ENCODE measurements around the gene ROBO1. TPM values are rescaled to one million over a fixed set of nuclear protein-coding genes. Genes with fewer than 3 reads are reported as not detected.

Gene ROBO1
- total and polyA plus RNA-seq, 2 donors (not counting 3 experiments of a cell fraction or from before 2014, with no cell fraction given) = 5.9 to 14.2 TPM

- Histone ChIP-seq H3K4me3 (replicated peaks in 1 of 3; ENCODE audit: insufficient read depth in 1 of 3, low read depth in 1 of 3, low read length in 3 of 3) (no peak overlapping the region), H3K9me1 (replicated peaks; ENCODE audit: control insufficient read depth, extremely low read depth, insufficient read depth, low read length) (no peaks in the 10 kb centered on the region), H3K4me1 (ENCODE audit: control insufficient read depth, extremely low read depth, insufficient read depth, low read length) (no peaks in the 10 kb centered on the region), H4K20me1 (replicated peaks; ENCODE audit: control insufficient read depth, extremely low read depth, insufficient read depth, low read length) (no peaks in the 10 kb centered on the region), H3K36me3 (ENCODE audit: control insufficient read depth in 2 of 2, extremely low read depth in 1 of 2, insufficient read depth in 2 of 2, low read length in 2 of 2) (no peaks in the 10 kb centered on the region), H3K4me2 (ENCODE audit: insufficient read depth, low read length) (no peak overlapping the region), H3K9me3 (replicated peaks; ENCODE audit: control insufficient read depth, insufficient read depth, low read length) (no peaks in the 10 kb centered on the region), H3K9ac (replicated peaks; ENCODE audit: extremely low read depth, insufficient read depth, low read length) (no peak overlapping the region), H3K79me2 (ENCODE audit: control insufficient read depth, insufficient read depth, low read length) (no peaks in the 10 kb centered on the region), H3K27ac (ENCODE audit: insufficient read depth, low read depth, low read length) (no peak overlapping the region), H2AFZ (ENCODE audit: low read depth, low read length) (no peak overlapping the region), H3K27me3 (ENCODE audit: control insufficient read depth in 2 of 2, insufficient read depth in 2 of 2, low read length in 2 of 2) (no peaks in the 10 kb centered on the region)
- no TSS peak for BruUV-seq (replicated peaks)
- FAIRE-seq = no peak
- ChIA-PET CTCF (interaction anchor here (0.7 kb wide), 2 partner anchors 28 to 192 kb away, joined by 3 to 5 read pairs; no protein-coding TSS in a partner anchor), POLR2A (no interaction called here)
- TF ChIP-seq MYC (IDR thresholded peaks at IDR 0.05; ENCODE audit: low read depth, low read length) (no peak), POLR2AphosphoS5 (IDR thresholded peaks at IDR 0.05; ENCODE audit: insufficient read depth, low read depth, low read length) (no peak), POLR2A (IDR thresholded peaks at IDR 0.05; ENCODE audit: low read depth, low read length) (no peak), MAX (IDR thresholded peaks at IDR 0.05; ENCODE audit: insufficient read depth, insufficient read length) (no peak), JUN (IDR thresholded peaks at IDR 0.05; ENCODE audit: borderline replicate concordance, insufficient read depth, insufficient read length, low read depth) (no peak), GATA2 (IDR thresholded peaks at IDR 0.05; ENCODE audit: insufficient read depth, insufficient read length, low read depth, low read length) (no peak), FOS (IDR thresholded peaks at IDR 0.05; ENCODE audit: borderline replicate concordance, insufficient read depth, low read length) (no peak), EZH2 (IDR thresholded peaks at IDR 0.05; ENCODE audit: borderline replicate concordance, low read depth, low read length, severe bottlenecking) (no peak), CTCF (IDR thresholded peaks at IDR 0.05; ENCODE audit: extremely low read depth in 1 of 2, insufficient read depth in 1 of 2, low read depth in 1 of 2, low read length in 2 of 2) (no peak)
- intact Hi-C loops (cut with micrococcal nuclease) = no loop called here
- no peak for DNase-seq (ENCODE audit: low read depth, low spot score)
- dilution Hi-C loops (cut with MboI; ENCODE audit: extremely low pct_ligation_motif_present, low sequenced_read_pairs) = no loop called here
Observed at GRCh38 chr3:79113876-79114275, 653.9 kb downstream of the ROBO1 start.

Data from endothelial cell of umbilical vein (primary cell).